GM19372 (cell line): ENCODE measurements around the gene DGAT2L6.

ENCODE experiments used
- ATAC-seq: cut with Tn5 transposase; IDR thresholded peaks from one replicate; pipeline ENCODE4 v1.9.1; 2021; ENCODE audit warnings: mild to moderate bottlenecking, low read depth, moderate library complexity; ENCODE audit not compliant: unreplicated experiment

DGAT2L6 gene, protein sequence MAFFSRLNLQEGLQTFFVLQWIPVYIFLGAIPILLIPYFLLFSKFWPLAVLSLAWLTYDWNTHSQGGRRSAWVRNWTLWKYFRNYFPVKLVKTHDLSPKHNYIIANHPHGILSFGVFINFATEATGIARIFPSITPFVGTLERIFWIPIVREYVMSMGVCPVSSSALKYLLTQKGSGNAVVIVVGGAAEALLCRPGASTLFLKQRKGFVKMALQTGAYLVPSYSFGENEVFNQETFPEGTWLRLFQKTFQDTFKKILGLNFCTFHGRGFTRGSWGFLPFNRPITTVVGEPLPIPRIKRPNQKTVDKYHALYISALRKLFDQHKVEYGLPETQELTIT

GRCh38 chrX:70176938-70177533, at the start of gene DGAT2L6:
DGAT2L6 (plus strand) TSS chrX:70177483; CDS start chrX:70177583, 100 bp downstream.
- ATAC-seq = peak; percentile 58

- ATAC-seq = no peak
These were observed 49.2 kb upstream of the DGAT2L6 start for GRCh38 chrX:70128071-70128470.

GRCh38 chrX:70129816-70130215, 47.5 kb upstream of the DGAT2L6 start:
- ATAC-seq = no peak

- no peak for ATAC-seq
These were observed 45.1 kb upstream of the DGAT2L6 start for GRCh38 chrX:70132224-70132623.

DNA sequence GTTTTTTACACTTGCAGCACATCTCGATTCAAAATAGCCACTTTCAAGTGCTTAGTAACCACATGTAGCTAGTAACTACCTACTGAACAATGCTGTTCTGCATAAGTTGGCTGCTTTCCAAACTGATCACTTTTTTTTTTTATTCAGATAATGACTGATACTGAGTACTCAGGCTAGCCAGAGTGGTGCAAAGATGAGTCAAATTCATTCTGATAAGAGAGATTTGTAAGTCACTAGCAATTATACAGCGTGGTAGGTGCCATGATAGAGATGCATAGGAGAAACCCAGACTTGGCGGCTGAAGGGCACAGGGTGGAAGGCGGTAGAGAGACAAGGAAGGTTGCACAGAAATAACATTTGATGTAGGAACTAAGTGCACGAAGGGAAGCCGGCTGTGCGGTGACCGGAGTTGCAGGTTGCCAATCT, 44.4 kb upstream of the DGAT2L6 start:
- no peak for ATAC-seq

GRCh38 chrX:70133303-70134115, 43.8 kb upstream of the DGAT2L6 start, which contains the start of gene IGBP1:
IGBP1 (plus strand) TSS chrX:70133447; CDS start chrX:70133948, 501 bp downstream.
- ATAC-seq = peak; percentile 90

DNA sequence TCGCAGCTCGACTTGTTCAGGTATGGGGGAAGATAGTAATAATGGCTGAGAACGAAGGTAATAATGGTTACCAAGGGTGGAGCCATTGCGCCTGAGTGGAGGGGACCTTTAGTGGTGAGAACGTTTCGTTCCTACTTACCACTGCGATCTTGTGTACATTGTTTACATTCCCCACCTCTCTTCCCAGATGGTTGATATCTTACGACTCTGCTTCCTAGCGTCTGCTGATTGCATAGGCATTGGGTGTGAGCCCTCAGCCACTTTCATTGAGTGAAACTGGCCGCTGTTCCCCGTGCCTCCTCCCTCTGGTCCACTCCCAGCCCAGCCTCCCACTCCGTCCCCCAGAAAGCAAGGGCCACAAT, 43.2 kb upstream of the DGAT2L6 start:
- peak; percentile 10 for ATAC-seq

GRCh38 chrX:70138622-70139021, 38.7 kb upstream of the DGAT2L6 start:
- ATAC-seq = no peak

GRCh38 chrX:70139736-70140135, 37.5 kb upstream of the DGAT2L6 start:
- no peak for ATAC-seq

DNA sequence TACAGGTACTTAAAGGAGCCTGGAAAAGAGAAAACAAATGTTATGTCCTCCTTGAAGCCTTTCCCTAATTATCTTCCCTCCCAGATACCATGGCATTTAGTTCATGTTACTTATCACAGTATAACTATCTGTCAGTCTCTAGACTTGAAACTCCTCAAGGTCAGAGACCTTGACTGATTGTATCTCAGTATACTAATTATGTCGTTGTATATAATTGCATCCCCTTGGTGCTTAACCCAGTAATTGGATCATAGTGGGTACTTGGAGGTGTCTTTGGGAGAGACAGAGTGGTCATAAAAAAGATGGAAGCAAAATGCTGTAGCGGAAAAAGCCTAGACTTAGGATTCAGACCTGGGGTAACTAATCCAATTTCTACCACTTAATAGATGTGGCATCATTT, 35.9 kb upstream of the DGAT2L6 start:
- ATAC-seq = no peak

DNA sequence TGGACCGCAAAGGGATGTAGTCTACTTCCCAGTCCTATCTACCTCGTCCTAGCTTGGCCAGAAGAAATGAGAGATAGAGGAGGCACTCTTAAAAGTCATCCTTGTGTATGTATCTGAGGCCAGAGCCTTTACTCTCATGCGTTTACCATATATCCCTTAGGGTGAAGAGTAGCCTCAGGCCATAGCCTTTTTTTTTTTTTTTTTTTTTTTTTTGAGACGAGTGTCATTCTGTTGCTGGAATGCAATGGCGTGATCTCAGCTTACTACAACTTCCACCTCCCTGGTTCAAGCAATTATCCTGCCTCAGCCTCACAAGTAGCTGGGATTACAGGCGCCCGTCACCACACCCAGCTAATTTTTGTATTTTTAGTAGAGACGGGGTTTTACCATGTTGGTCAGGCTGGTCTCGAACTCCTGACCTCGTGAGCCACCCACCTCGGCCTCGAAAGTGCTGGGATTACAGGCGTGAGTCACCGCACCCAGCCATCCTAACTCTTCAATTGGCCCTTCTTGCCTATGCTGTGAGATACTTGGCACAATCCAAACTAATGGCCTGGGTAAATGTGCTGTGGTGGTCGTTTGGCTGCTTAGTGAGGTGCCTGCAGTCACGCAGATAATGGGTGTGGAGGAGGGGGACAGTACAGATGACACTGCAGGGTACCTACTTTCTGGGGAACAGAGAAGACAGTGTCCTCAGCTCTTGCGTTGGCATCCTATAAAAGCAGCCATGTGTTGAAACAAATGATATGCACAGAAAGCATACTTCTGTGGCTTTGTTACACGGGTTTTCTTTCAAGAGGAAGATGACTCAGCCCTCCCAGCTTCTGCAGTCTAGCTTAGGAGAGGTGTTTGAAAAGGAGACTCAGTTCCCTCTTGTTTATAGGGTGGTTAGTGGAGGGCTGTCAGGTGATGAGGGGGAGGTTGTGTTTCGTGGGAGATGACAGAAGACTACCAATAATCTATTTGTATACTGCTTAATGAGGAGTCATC, 10.4 kb upstream of the DGAT2L6 start:
- ATAC-seq = no peak

DNA sequence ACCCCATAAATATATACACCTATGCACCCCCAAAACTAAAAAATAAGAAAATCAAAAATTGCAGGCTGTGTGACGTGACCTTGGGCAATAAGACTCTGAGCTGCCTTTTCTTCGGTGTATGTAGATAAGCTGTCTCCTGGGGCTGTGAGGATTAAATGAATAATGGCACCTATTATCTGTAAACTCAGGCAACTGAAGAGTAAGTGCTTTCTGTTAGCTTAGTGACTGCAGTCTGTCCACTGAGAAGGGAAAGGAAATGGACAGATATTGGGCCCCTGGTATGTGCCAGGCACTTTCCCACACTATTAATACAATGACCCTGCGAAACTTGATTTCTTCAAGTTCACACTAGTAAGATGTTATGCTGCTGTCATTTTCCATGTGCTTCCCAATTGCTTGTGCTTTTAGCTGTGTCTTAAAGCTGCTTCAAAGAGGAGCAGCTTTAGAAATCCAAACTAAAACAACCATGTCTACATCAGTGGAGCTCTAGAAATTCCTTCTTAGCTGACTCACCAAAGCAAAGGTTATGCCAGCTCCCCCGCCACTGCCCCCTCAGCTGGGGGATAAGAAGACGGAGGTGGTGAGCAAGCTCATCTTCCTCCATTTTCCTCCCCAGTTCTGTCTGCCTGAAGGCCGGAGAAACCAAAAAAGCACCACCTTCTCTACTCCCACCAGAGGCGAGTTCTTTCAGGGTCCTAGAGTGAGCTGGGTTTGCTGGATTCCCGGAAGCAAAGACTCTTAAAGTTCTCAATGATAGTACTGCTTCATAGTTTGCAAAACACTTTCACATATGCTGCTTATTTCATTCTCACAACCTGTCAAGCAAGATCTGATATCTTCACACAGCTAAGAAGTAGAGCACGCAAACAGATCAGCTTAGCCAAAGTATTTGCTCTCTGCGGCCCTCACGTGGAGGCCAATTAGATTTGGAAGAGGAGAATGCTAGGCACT, 8.8 kb upstream of the DGAT2L6 start:
- ATAC-seq = no peak

GRCh38 chrX:70169281-70169680, 8.0 kb upstream of the DGAT2L6 start:
- no peak for ATAC-seq

DNA sequence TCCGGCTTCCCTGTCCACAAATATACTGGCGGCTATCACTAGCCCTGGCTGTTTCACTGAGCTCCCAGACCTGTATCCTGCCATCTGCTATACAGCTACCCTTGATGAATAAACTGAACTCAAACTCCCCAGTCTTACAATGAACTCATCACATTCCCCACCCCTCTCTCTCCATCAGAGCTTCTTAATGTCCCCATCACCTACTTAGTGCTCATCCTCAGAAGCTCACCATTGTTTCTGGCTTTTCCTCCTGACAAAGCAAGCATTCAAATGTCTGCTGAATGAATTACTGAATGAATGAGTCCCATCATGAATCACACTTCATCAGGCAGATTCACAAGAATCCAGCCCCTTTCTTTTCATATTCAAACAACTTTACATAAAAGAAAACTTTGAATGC, 5.7 kb upstream of the DGAT2L6 start:
- ATAC-seq = no peak

- no peak for ATAC-seq
These were observed 5.1 kb upstream of the DGAT2L6 start for GRCh38 chrX:70172221-70172620.

DNA sequence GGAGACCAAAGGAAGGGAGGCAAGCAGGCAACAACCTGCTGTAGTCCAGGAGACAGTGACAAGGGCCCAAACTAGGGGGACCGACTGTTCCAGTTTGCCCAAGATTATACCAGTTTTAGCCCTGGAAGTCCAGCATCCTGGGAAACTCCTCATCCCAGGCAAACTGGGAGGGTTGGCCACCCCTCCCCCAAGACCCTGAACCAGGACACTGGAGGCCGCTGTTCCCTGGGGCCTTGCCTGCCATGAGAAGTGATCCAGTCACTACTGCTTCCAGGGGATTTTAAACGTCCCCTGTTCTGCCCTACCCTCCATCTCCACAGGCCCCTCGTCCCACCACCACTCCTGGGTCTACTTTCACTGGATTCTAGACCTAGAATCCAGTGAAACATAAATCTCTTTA, 4.3 kb upstream of the DGAT2L6 start:
- ATAC-seq = no peak

DNA sequence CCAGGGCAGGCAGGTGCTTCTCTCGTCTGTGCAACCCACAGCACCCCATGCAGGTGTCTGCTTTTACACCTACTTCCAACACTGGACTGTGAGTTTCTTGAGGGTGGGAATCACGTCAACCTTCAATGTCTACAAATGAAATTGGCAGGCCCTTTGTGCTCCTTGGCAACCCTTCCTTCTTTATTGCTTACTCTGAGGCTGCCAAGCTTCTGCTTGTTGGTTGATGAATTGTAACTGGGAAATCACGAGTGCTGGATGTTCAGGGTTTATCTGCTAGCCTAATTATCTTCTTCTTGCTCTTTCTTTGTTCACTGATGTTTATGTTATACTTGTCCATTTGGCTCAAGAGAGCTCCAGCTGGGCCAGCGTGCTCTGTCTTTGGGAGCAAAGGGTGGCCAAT, 2.5 kb upstream of the DGAT2L6 start:
- no peak for ATAC-seq

DNA sequence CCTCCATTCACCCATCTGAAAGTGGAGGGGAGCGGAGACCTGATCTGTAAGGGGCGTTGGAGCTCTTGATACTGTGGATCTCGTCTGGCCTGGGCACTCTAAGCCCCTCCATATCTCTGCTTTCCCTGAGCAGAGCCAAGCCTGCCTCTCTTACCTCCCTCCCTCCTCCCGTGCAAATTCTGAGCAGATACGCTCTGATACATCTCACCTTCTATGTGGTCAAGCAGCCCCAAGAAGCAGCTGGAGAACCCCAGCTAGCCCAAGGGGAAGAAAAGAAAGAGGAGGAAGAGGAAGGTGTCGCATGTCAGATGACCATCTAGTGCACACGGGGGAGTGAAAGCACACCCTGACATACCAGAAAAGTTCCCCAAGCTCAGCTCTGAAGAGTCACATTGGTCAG, 1.9 kb upstream of the DGAT2L6 start:
- ATAC-seq = no peak

- ATAC-seq = no peak
These were observed 5.8 kb downstream of the DGAT2L6 start for GRCh38 chrX:70183091-70183490.
